Loucy (cell line): ENCODE results near the gene C1orf53.
A peak's percentile ranks its signal among the peaks of the same experiment; 100 is the strongest.

ENCODE experiments used
- H2AFZ ChIP-seq: fragments of 200-600 bp; sonication (generic); 2 replicates; pipeline ENCODE4 v1.6.0; 2016; ENCODE audit warnings: antibody characterized with exemption, mild to moderate bottlenecking, low read length, moderate library complexity
- H3F3A ChIP-seq: fragments of 200-600 bp; 2 replicates; pipeline ENCODE4 v1.6.0; 2016; ENCODE audit warnings: antibody characterized with exemption, low read depth, mild to moderate bottlenecking
- H3K27me3 ChIP-seq: fragments of 200-600 bp; sonication (generic); 2 replicates; pipeline ENCODE4 v1.6.1; 2014; ENCODE audit warnings: low read length, mild to moderate bottlenecking; ENCODE audit not compliant: insufficient read depth, poor library complexity, severe bottlenecking
- H3K36me3 ChIP-seq: fragments of 200-600 bp; sonication (generic); 2 replicates; pipeline ENCODE4 v1.6.1; 2016; ENCODE audit warnings: low read length; ENCODE audit not compliant: insufficient read depth
- H3K4me1 ChIP-seq: fragments of 200-600 bp; sonication (generic); 2 replicates; pipeline ENCODE4 v1.5.1; 2014; ENCODE audit warnings: low read length, mild to moderate bottlenecking; ENCODE audit not compliant: insufficient read depth, poor library complexity, severe bottlenecking
- H3K4me2 ChIP-seq: fragments of 200-600 bp; sonication (generic); 2 replicates; pipeline ENCODE4 v1.6.0; 2014; ENCODE audit warnings: antibody characterized with exemption, low read length, low read depth, mild to moderate bottlenecking; ENCODE audit not compliant: poor library complexity, severe bottlenecking
- H3K4me3 ChIP-seq: fragments of 200-600 bp; sonication (generic); 2 replicates; pipeline ENCODE4 v1.5.1; 2014; ENCODE audit warnings: low read length, mild to moderate bottlenecking, mixed read lengths; ENCODE audit not compliant: poor library complexity, severe bottlenecking
- H3K79me2 ChIP-seq: fragments of 200-600 bp; sonication (generic); 2 replicates; pipeline ENCODE4 v1.6.1; 2014; ENCODE audit warnings: low read length; ENCODE audit not compliant: insufficient read depth
- H3K9ac ChIP-seq: fragments of 200-600 bp; sonication (generic); 2 replicates; pipeline ENCODE4 v1.6.0; 2014; ENCODE audit warnings: mild to moderate bottlenecking, low read depth, low read length, moderate library complexity; ENCODE audit not compliant: poor library complexity, severe bottlenecking
- H3K9me2 ChIP-seq: fragments of 200-600 bp; sonication (generic); replicated peaks from 2 replicates; pipeline ENCODE4 v1.6.1; 2016; ENCODE audit warnings: low read depth, low read length, mixed read lengths
- H3K9me3 ChIP-seq: fragments of 200-600 bp; sonication (generic); 2 replicates; pipeline ENCODE4 v1.6.1; 2014; ENCODE audit warnings: mild to moderate bottlenecking, antibody characterized with exemption, low read length, low read depth; ENCODE audit not compliant: insufficient read depth
- H4K20me1 ChIP-seq: fragments of 200-600 bp; sonication (generic); 2 replicates; pipeline ENCODE4 v1.6.0; 2014; ENCODE audit warnings: antibody characterized with exemption, low read length, mild to moderate bottlenecking; ENCODE audit not compliant: insufficient read depth, poor library complexity, severe bottlenecking
- CTCF ChIP-seq: fragments of 200-600 bp; sonication (generic); conservative IDR thresholded peaks from 2 replicates; pipeline ENCODE4 v1.5.1; 2014; ENCODE audit warnings: mild to moderate bottlenecking, antibody characterized with exemption, low read length
- EZH2phosphoT487 ChIP-seq: fragments of 200-600 bp; IDR thresholded peaks from 2 replicates; pipeline ENCODE4 v1.6.1; 2018; ENCODE audit warnings: antibody characterized with exemption, mild to moderate bottlenecking, moderate library complexity, borderline replicate concordance

Gene C1orf53

GRCh38 chr1:197908716-197909220 is 6.3 kb downstream of the C1orf53 start:
- Histone ChIP-seq H3K4me3 (peak overlapping the region; percentile 64), H3K9me2 (no peaks in the 10 kb centered on the region), H3F3A (no peaks in the 10 kb centered on the region; the same call in 1 of the 2 replicates), H4K20me1 (no peaks in the 10 kb centered on the region), H2AFZ (peak overlapping the region; percentile 52), H3K9me3 (no peaks in the 10 kb centered on the region), H3K9ac (peak overlapping the region; percentile 12), H3K4me2 (peak overlapping the region; percentile 67), H3K36me3 (no peaks in the 10 kb centered on the region), H3K27me3 (no peaks in the 10 kb centered on the region), H3K4me1 (peaks cover 7% of the 10 kb centered on the region), H3K79me2 (no peaks in the 10 kb centered on the region)
- TF ChIP-seq CTCF (no peak), EZH2phosphoT487 (no peak)

- H3K79me2 ChIP-seq = no peaks in the 10 kb centered on the region
- H3K27me3 ChIP-seq = no peaks in the 10 kb centered on the region
- no peaks in the 10 kb centered on the region for H3K36me3 ChIP-seq
- H3K9me2 ChIP-seq = no peaks in the 10 kb centered on the region
- no peaks in the 10 kb centered on the region for H4K20me1 ChIP-seq
- peak overlapping the region; percentile 64 for H3K4me3 ChIP-seq
- H3K9me3 ChIP-seq = no peaks in the 10 kb centered on the region
- H3K4me2 ChIP-seq = peak overlapping the region; percentile 67
- TF ChIP-seq CTCF = peak; percentile 26; the same call in 1 of the 2 replicates
- no peak for TF ChIP-seq EZH2phosphoT487
- peak overlapping the region; percentile 12 for H3K9ac ChIP-seq
- no peaks in the 10 kb centered on the region; the same call in 1 of the 2 replicates for H3F3A ChIP-seq
- peak overlapping the region; percentile 52 for H2AFZ ChIP-seq
- peaks cover 3% of the 10 kb centered on the region for H3K4me1 ChIP-seq
These were observed 7.0 kb downstream of the C1orf53 start for GRCh38 chr1:197909384-197909783.

- Histone ChIP-seq H2AFZ (no peak overlapping the region), H3K27me3 (no peaks in the 10 kb centered on the region), H3K4me1 (peaks cover 8% of the 10 kb centered on the region)
These were observed 7.9 kb downstream of the C1orf53 start for GRCh38 chr1:197910120-197910991.

More at GRCh38 chr1:197910120-197910991, 7.9 kb downstream of the C1orf53 start:
- H3K36me3 ChIP-seq = no peaks in the 10 kb centered on the region
- H3K9me2 ChIP-seq = no peaks in the 10 kb centered on the region
- no peaks in the 10 kb centered on the region for H4K20me1 ChIP-seq
- H3K79me2 ChIP-seq = no peaks in the 10 kb centered on the region
- no peak overlapping the region for H3K4me3 ChIP-seq
- no peaks in the 10 kb centered on the region for H3K9me3 ChIP-seq
- TF ChIP-seq CTCF (no peak), EZH2phosphoT487 (no peak)
- H3K4me2 ChIP-seq = no peak overlapping the region
- H3F3A ChIP-seq = no peaks in the 10 kb centered on the region; the same call in 1 of the 2 replicates
- no peak overlapping the region for H3K9ac ChIP-seq
